CD14-positive monocyte (primary cell): ENCODE results near the gene C1QBP. TPM values are rescaled to one million over a fixed set of nuclear protein-coding genes. Genes with fewer than 3 reads are reported as not detected.
A peak's percentile ranks its signal among the peaks of the same experiment; 100 is the strongest.

ENCODE experiments used
- DNase-seq, 3 donors: peaks; one replicate each; pipeline ENCODE4 v3.0.0-alpha.2; 2011 to 2022
- H2AFZ ChIP-seq: 2 replicates; pipeline ENCODE4 v1.6.0; 2012; ENCODE audit warnings: mild to moderate bottlenecking, low read depth, low read length, inconsistent platforms; ENCODE audit not compliant: insufficient read depth, poor library complexity, severe bottlenecking
- H3K27ac ChIP-seq, 2 donors: 1 replicate in 1 of 2; 2 replicates in 1 of 2; pipeline ENCODE4 v1.5.1; 2012 to 2013; ENCODE audit warnings: low read length in 2 of 2, control low read depth in 1 of 2, inconsistent platforms in 1 of 2, low read depth in 1 of 2, mild to moderate bottlenecking in 1 of 2
- H3K27me3 ChIP-seq, 2 donors: one replicate each; pipeline versions ENCODE4 v1.6.0 to v1.6.1; 2011 to 2013; ENCODE audit warnings: low read length in 2 of 2; ENCODE audit not compliant: control insufficient read depth in 2 of 2, insufficient read depth in 2 of 2
- H3K36me3 ChIP-seq, 2 donors: replicated peaks in 1 of 2; 1 replicate in 1 of 2; 2 replicates in 1 of 2; pipeline versions ENCODE4 v1.5.1 to v1.6.1; 2012 to 2013; ENCODE audit warnings: low read length in 2 of 2, control low read depth in 1 of 2, inconsistent platforms in 1 of 2, mild to moderate bottlenecking in 1 of 2; ENCODE audit not compliant: insufficient read depth in 2 of 2, control insufficient read depth in 1 of 2
- H3K4me1 ChIP-seq, 2 donors: 1 replicate in 1 of 2; 2 replicates in 1 of 2; pipeline versions ENCODE4 v1.5.1 to v1.6.1; 2012 to 2013; ENCODE audit warnings: low read length in 2 of 2, control low read depth in 1 of 2, inconsistent platforms in 1 of 2, mild to moderate bottlenecking in 1 of 2, moderate library complexity in 1 of 2; ENCODE audit not compliant: insufficient read depth in 2 of 2, control insufficient read depth in 1 of 2
- H3K4me2 ChIP-seq: replicated peaks from 2 replicates; pipeline ENCODE3; 2012; ENCODE audit warnings: low read length, moderate library complexity, mild to moderate bottlenecking; ENCODE audit not compliant: poor library complexity, severe bottlenecking; ENCODE audit errors: extremely low read depth
- H3K4me3 ChIP-seq, 3 experiments: fragments of 200-600 bp in 1 of 3; sonication (generic) in 1 of 3; replicated peaks in 1 of 3; 1 replicate in 2 of 3; 2 replicates in 1 of 3; pipeline ENCODE4 v1.5.1; 2011 to 2013; ENCODE audit warnings: low read length in 3 of 3, mild to moderate bottlenecking in 3 of 3, control low read depth in 2 of 3, low read depth in 2 of 3, inconsistent platforms in 1 of 3, moderate library complexity in 1 of 3
- H3K79me2 ChIP-seq: 2 replicates; pipeline ENCODE4 v1.6.0; 2012; ENCODE audit warnings: mild to moderate bottlenecking, control low read depth, inconsistent platforms, low read length, moderate library complexity; ENCODE audit not compliant: insufficient read depth
- H3K9ac ChIP-seq: 2 replicates; pipeline ENCODE4 v1.6.0; 2017; ENCODE audit warnings: low read length, mild to moderate bottlenecking; ENCODE audit not compliant: insufficient read depth, poor library complexity, severe bottlenecking
- H3K9me3 ChIP-seq, 2 donors: replicated peaks in 1 of 2; 1 replicate in 1 of 2; 2 replicates in 1 of 2; pipeline versions ENCODE4 v1.5.1 to v1.6.1; 2012 to 2013; ENCODE audit warnings: low read length in 2 of 2, control low read depth in 1 of 2; ENCODE audit not compliant: control insufficient read depth in 1 of 2, insufficient read depth in 1 of 2
- H4K20me1 ChIP-seq: 2 replicates; pipeline ENCODE4 v1.6.0; 2012; ENCODE audit warnings: mild to moderate bottlenecking, low read length, control low read depth, moderate library complexity; ENCODE audit not compliant: insufficient read depth
- H3K27ac Mint-ChIP-seq, 7 donors: one replicate each; pipeline ENCODE4 v1.8.0; 2020; ENCODE audit warnings: mild to moderate bottlenecking in 7 of 7, mixed read lengths in 7 of 7, moderate library complexity in 6 of 7, inconsistent platforms in 2 of 7
- H3K27me3 Mint-ChIP-seq, 3 donors: one replicate each; pipeline ENCODE4 v1.8.0; 2021 to 2022; ENCODE audit warnings: low read depth in 3 of 3, mild to moderate bottlenecking in 3 of 3, mixed read lengths in 3 of 3, moderate library complexity in 3 of 3, inconsistent platforms in 1 of 3
- H3K36me3 Mint-ChIP-seq, 2 donors: one replicate each; pipeline ENCODE4 v1.8.0; 2020; ENCODE audit warnings: mixed read lengths in 2 of 2, inconsistent platforms in 1 of 2, mild to moderate bottlenecking in 1 of 2
- H3K4me1 Mint-ChIP-seq: one replicate; pipeline ENCODE4 v1.8.0; 2020; ENCODE audit warnings: mild to moderate bottlenecking, mixed read lengths
- H3K4me3 Mint-ChIP-seq, 2 donors: one replicate each; pipeline ENCODE4 v1.8.0; 2020; ENCODE audit warnings: mild to moderate bottlenecking in 2 of 2, mixed read lengths in 2 of 2, moderate library complexity in 1 of 2
- H3K9me3 Mint-ChIP-seq, 7 donors: one replicate each; pipeline ENCODE4 v1.8.0; 2020 to 2022; ENCODE audit warnings: mixed read lengths in 7 of 7, mild to moderate bottlenecking in 6 of 7, moderate library complexity in 6 of 7, inconsistent platforms in 2 of 7
- WGBS: methylation state at CpG from one replicate; pipeline ENCODE4 v1.1.5; 2013; ENCODE audit warnings: missing lambda C conversion rate; ENCODE audit not compliant: insufficient coverage; 5-methylcytosine and 5-hydroxymethylcytosine counted together
- intact Hi-C, 2 donors: fragments of 100-400 bp; cut with micrococcal nuclease; formaldehyde crosslinking; loops; one replicate each; pipeline versions ENCODE4 v1.15.0 to v1.15.1; 2023
- polyA plus RNA-seq, 3 donors: library from polyadenylated mRNA; depleted of rRNA in 1 of 3; unstranded in 2 of 3; stranded (reverse) in 1 of 3; fragments of 300-500 nt in 2 of 3; fragments of >200 nt in 1 of 3; fragmentation: Illumina TruSeq in 2 of 3; gene quantifications; 1 replicate in 2 of 3; 2 replicates in 1 of 3; pipeline ENCODE4 v1.2.3, GENCODE V29; 2012 to 2021
- TF ChIP-seq, protein P1 (sequence below): fragments of 200-600 bp; IDR thresholded peaks from one replicate; pipeline ENCODE4 v1.8.0; 2022; ENCODE audit warnings: antibody characterized with exemption, mild to moderate bottlenecking

Gene C1QBP
- polyA plus RNA-seq, 3 donors = 32.7 to 169 (median 122) TPM

DNA sequence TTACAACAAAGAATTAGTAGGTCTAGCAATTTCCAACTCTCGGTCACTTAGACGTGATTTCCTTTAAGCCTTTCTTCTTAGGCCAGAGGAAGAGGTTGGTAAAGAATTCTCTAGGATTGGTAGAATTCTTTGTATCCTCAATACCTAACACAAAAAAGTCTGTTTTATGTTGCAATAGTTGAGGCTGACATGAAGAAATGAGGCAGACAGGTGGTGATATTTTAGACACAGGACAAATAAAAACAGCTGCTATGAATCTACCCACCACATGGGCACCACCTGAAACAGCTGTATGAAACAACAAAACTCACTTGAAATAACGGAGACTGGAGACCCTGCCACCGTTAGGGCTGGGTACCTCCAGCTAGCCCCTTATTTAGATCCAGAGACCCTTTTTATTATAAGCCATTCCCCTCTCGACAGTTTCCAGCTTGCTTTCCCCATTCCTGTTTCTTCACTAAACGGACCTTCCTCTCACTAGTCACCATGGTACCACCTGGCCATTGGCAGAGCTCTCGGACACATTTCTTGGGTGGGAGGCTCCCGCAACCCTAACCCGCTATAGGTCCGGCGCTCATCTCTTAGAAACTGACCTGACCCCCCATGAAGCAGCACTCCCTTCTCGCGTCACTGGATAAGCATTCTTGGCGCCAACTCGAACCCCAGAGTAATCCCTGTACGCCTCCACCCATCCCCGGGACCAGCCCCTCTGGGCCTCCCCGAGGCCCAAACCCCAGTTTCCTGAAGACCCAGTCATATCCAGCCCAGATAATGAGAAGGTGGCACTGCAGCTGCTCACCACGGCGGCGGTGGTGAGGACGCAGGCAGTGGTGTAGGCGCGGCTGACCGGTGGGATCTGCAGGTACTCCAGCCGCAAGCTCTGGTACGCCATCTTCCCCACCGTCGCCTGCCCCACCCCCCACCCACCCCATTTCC, 46.6 kb upstream of the C1QBP start, which contains the start of gene DERL2:
Gene DERL2, minus strand, starts transcription at position 909 of the 936 bp plus-strand sequence. Its CDS starts 17 bp downstream, at position 892.
- under 1% methylated on average over 18 of the region's 29 CpGs for WGBS
- H3K27me3 ChIP-seq = no peaks in the 10 kb centered on the region
- H3K4me1 ChIP-seq = peaks cover 15 to 22% of the 10 kb centered on the region in 2 donors
- TF ChIP-seq, protein P1, sequence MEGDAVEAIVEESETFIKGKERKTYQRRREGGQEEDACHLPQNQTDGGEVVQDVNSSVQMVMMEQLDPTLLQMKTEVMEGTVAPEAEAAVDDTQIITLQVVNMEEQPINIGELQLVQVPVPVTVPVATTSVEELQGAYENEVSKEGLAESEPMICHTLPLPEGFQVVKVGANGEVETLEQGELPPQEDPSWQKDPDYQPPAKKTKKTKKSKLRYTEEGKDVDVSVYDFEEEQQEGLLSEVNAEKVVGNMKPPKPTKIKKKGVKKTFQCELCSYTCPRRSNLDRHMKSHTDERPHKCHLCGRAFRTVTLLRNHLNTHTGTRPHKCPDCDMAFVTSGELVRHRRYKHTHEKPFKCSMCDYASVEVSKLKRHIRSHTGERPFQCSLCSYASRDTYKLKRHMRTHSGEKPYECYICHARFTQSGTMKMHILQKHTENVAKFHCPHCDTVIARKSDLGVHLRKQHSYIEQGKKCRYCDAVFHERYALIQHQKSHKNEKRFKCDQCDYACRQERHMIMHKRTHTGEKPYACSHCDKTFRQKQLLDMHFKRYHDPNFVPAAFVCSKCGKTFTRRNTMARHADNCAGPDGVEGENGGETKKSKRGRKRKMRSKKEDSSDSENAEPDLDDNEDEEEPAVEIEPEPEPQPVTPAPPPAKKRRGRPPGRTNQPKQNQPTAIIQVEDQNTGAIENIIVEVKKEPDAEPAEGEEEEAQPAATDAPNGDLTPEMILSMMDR = no peak
- peaks cover 19% of the 10 kb centered on the region for H3K4me1 Mint-ChIP-seq
- DNase-seq = no peak
- H3K4me2 ChIP-seq = peak within 1 kb of the TSS; percentile 93
- peaks cover 0 to 1% (median 0%) of the 10 kb centered on the region in 3 donors for H3K27me3 Mint-ChIP-seq
- H3K27ac ChIP-seq = peak within 1 kb of the TSS; percentile 91 to 96
- H3K36me3 Mint-ChIP-seq = peaks cover 55% of the 10 kb centered on the region in 2 donors
- H3K36me3 ChIP-seq = peaks cover 33 to 66% of the 10 kb centered on the region in 2 donors
- peaks cover 11% of the 10 kb centered on the region for H4K20me1 ChIP-seq
- peak within 1 kb of the TSS; percentile 97 to 99 (median 98) for H3K27ac Mint-ChIP-seq
- H3K79me2 ChIP-seq = peaks cover 76% of the 10 kb centered on the region
- H3K4me3 Mint-ChIP-seq = peak within 1 kb of the TSS; percentile 93 to 97
- peak within 1 kb of the TSS; percentile 95 for H2AFZ ChIP-seq
- H3K9me3 ChIP-seq = no peaks in the 10 kb centered on the region
- peak within 1 kb of the TSS; percentile 90 to 98 (median 91) for H3K4me3 ChIP-seq
- no peaks in the 10 kb centered on the region for H3K9me3 Mint-ChIP-seq
- peak within 1 kb of the TSS; percentile 95 for H3K9ac ChIP-seq
- intact Hi-C loops = loop anchor here (2.0 to 10.0 kb wide), 4 partner anchors 49 to 959 kb away; partner anchors contain the start of genes C1QBP (in 1 of the 2), NUP88 (in 1 of the 2) and PIMREG (in 1 of the 2)

DNA sequence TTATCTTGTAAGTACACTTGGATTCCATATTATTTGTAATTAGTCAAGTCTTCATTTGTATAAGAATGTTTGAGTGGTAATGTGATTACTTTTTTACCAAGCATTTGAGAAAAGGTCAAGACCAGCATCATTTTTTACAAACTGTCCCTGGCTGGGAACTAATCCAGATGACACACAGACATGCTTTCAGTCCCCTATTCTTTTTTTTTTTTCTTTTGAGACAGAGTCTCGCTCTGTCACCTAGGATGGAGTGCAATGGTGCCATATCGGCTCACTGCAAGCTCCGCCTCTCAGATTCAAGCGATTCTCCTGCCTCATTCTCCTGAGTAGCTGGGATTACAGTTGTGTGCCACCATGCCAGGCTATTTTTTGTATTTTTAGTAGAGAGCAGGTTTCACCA, 42.5 kb upstream of the C1QBP start:
- intact Hi-C loops = loop anchor here (10.0 kb wide), 2 partner anchors 47 to 963 kb away; partner anchors contain the start of genes C1QBP (in 1 of the 2) and PIMREG (in 1 of the 2)
- Histone ChIP-seq H3K79me2 (peaks cover 65% of the 10 kb centered on the region), H3K27me3 (no peaks in the 10 kb centered on the region), H3K4me1 (peaks cover 7 to 12% of the 10 kb centered on the region in 2 donors), H3K4me2 (no peak overlapping the region), H4K20me1 (peaks cover 33% of the 10 kb centered on the region), H2AFZ (no peak overlapping the region), H3K27ac (no peak overlapping the region), H3K9ac (no peak overlapping the region), H3K9me3 (no peaks in the 10 kb centered on the region), H3K36me3 (peaks cover 60 to 81% of the 10 kb centered on the region in 2 donors), H3K4me3 (no peak overlapping the region)
- TF ChIP-seq, protein P1 = no peak
- H3K9me3 Mint-ChIP-seq = peaks cover 0 to 2% (median 0%) of the 10 kb centered on the region in 7 donors
- 100% methylated on average over 4 of the region's 4 CpGs for WGBS
- peaks cover 10% of the 10 kb centered on the region for H3K4me1 Mint-ChIP-seq
- H3K4me3 Mint-ChIP-seq = no peak overlapping the region
- DNase-seq = no peak
- no peak overlapping the region for H3K27ac Mint-ChIP-seq
- H3K27me3 Mint-ChIP-seq = no peaks in the 10 kb centered on the region
- peaks cover 71 to 78% of the 10 kb centered on the region in 2 donors for H3K36me3 Mint-ChIP-seq
